Fibroblast of lung (primary cell): ENCODE measurements around the gene EMILIN2. TPM values are rescaled to one million over a fixed set of nuclear protein-coding genes. Genes with fewer than 3 reads are reported as not detected.

Experiments
- DNase-seq, 2 donors: peaks; one replicate each; pipeline versions ENCODE4 v3.0.0 to v3.0.0-alpha.2; 2010; ENCODE audit warnings: low read depth in 2 of 2
- H2AFZ ChIP-seq: 2 replicates; pipeline ENCODE4 v1.5.1; 2012; ENCODE audit warnings: low read length, control low read depth, inconsistent platforms
- H3K27ac ChIP-seq: 2 replicates; pipeline ENCODE4 v1.5.1; 2011; ENCODE audit warnings: low read length, control low read depth; ENCODE audit not compliant: insufficient read depth
- H3K27me3 ChIP-seq: 2 replicates; pipeline ENCODE4 v1.5.1; 2011; ENCODE audit warnings: mild to moderate bottlenecking, low read length; ENCODE audit not compliant: control insufficient read depth, insufficient read depth
- H3K36me3 ChIP-seq: 2 replicates; pipeline ENCODE4 v1.5.1; 2011; ENCODE audit warnings: low read length; ENCODE audit not compliant: control insufficient read depth, insufficient read depth
- H3K4me1 ChIP-seq: 2 replicates; pipeline ENCODE4 v1.5.1; 2011; ENCODE audit warnings: low read length; ENCODE audit not compliant: control insufficient read depth, insufficient read depth; ENCODE audit errors: extremely low read depth
- H3K4me2 ChIP-seq: 2 replicates; pipeline ENCODE4 v1.5.1; 2011; ENCODE audit warnings: low read length, control low read depth; ENCODE audit not compliant: insufficient read depth; ENCODE audit errors: extremely low read depth
- H3K4me3 ChIP-seq, 4 experiments: fragments of 200-600 bp in 1 of 4; sonication (generic) in 1 of 4; replicated peaks in 1 of 4; 2 replicates each; pipeline ENCODE4 v1.5.1; 2011 to 2016; ENCODE audit warnings: low read length in 4 of 4, low read depth in 3 of 4, mild to moderate bottlenecking in 3 of 4, control low read depth in 2 of 4, inconsistent platforms in 1 of 4, mixed read lengths in 1 of 4; ENCODE audit not compliant: insufficient read depth in 1 of 4; ENCODE audit errors: control extremely low read depth in 1 of 4
- H3K79me2 ChIP-seq: 2 replicates; pipeline ENCODE4 v1.5.1; 2012; ENCODE audit warnings: mild to moderate bottlenecking, low read length, inconsistent platforms; ENCODE audit not compliant: control insufficient read depth, insufficient read depth
- H3K9ac ChIP-seq: 2 replicates; pipeline ENCODE4 v1.5.1; 2011; ENCODE audit warnings: mild to moderate bottlenecking, low read length, control low read depth; ENCODE audit not compliant: insufficient read depth
- H3K9me3 ChIP-seq: 2 replicates; pipeline ENCODE4 v1.5.1; 2012; ENCODE audit warnings: low read depth, low read length; ENCODE audit not compliant: control insufficient read depth, insufficient read depth
- H4K20me1 ChIP-seq: 2 replicates; pipeline ENCODE4 v1.5.1; 2011; ENCODE audit warnings: low read length; ENCODE audit not compliant: control insufficient read depth, insufficient read depth; ENCODE audit errors: extremely low read depth
- CTCF ChIP-seq, 2 donors: IDR thresholded peaks in 1 of 2; conservative IDR thresholded peaks in 1 of 2; 1 replicate in 1 of 2; 2 replicates in 1 of 2; pipeline ENCODE4 v1.5.1; 2011 to 2012; ENCODE audit warnings: low read length in 2 of 2, control low read depth in 1 of 2, inconsistent platforms in 1 of 2, low read depth in 1 of 2, mild to moderate bottlenecking in 1 of 2
- EZH2 ChIP-seq: IDR thresholded peaks from 2 replicates; pipeline ENCODE4 v1.5.1; 2012; ENCODE audit warnings: low read length, control low read depth, mild to moderate bottlenecking; ENCODE audit errors: missing control alignments
- polyA plus RNA-seq, 2 donors: library from polyadenylated mRNA; depleted of rRNA in 1 of 2; stranded (reverse) in 1 of 2; unstranded in 1 of 2; fragments of >200 nt; gene quantifications; 2 replicates each; pipeline ENCODE4 v1.2.1, GENCODE V29; 2011 to 2012; ENCODE audit warnings: missing spikeins in 1 of 2
- total RNA-seq: library from RNA; depleted of rRNA; stranded (reverse); fragments of >200 nt; gene quantifications from 2 replicates; pipeline ENCODE4 v1.2.1, GENCODE V29; 2014

Gene EMILIN2
- total and polyA plus RNA-seq, 2 donors (not counting 1 experiment from before 2014, with no cell fraction given) = 8.7 to 11.1 TPM

- Histone ChIP-seq H3K4me2 (no peak overlapping the region), H3K4me1 (no peaks in the 10 kb centered on the region), H3K79me2 (no peaks in the 10 kb centered on the region), H2AFZ (no peak overlapping the region), H3K9me3 (no peaks in the 10 kb centered on the region), H3K9ac (no peak overlapping the region), H3K4me3 (no peak overlapping the region), H3K27me3 (no peaks in the 10 kb centered on the region), H3K36me3 (no peaks in the 10 kb centered on the region), H3K27ac (no peak overlapping the region), H4K20me1 (no peaks in the 10 kb centered on the region)
- DNase-seq = peak in 1 of 2 donors; percentile 15
- TF ChIP-seq EZH2 (no peak), CTCF (conservative IDR thresholded peaks at IDR 0.05 in 1 of 2, IDR thresholded peaks at IDR 0.05 in 1 of 2; ENCODE audit: low read depth in 1 of 2, low read length in 2 of 2) (no peak)
Measured at GRCh38 chr18:2891526-2892431, 45.0 kb downstream of the EMILIN2 start.

- Histone ChIP-seq H3K9me3 (no peaks in the 10 kb centered on the region), H3K79me2 (no peaks in the 10 kb centered on the region)
Measured at GRCh38 chr18:2893056-2893455, 46.2 kb downstream of the EMILIN2 start.

More at GRCh38 chr18:2893056-2893455, 46.2 kb downstream of the EMILIN2 start:
- Histone ChIP-seq H3K4me1 (peaks cover 3% of the 10 kb centered on the region), H3K9ac (no peak overlapping the region), H4K20me1 (no peaks in the 10 kb centered on the region), H3K27me3 (no peaks in the 10 kb centered on the region), H3K4me3 (no peak overlapping the region), H2AFZ (no peak overlapping the region), H3K4me2 (no peak overlapping the region), H3K27ac (no peak overlapping the region), H3K36me3 (no peaks in the 10 kb centered on the region)
- TF ChIP-seq CTCF (conservative IDR thresholded peaks at IDR 0.05 in 1 of 2, IDR thresholded peaks at IDR 0.05 in 1 of 2; ENCODE audit: low read depth in 1 of 2, low read length in 2 of 2) = no peak
- TF ChIP-seq EZH2 = no peak
- DNase-seq = no peak
